HL-60/S4 (cell line): ENCODE data around the gene NID1.

Source experiments
- in situ Hi-C: fragments of 300-500 bp; cut with MboI; formaldehyde crosslinking; loops from 2 replicates; pipeline ENCODE4 v1.14.3; 2022; ENCODE audit warnings: low sequenced_read_pairs

The NID1 gene

DNA sequence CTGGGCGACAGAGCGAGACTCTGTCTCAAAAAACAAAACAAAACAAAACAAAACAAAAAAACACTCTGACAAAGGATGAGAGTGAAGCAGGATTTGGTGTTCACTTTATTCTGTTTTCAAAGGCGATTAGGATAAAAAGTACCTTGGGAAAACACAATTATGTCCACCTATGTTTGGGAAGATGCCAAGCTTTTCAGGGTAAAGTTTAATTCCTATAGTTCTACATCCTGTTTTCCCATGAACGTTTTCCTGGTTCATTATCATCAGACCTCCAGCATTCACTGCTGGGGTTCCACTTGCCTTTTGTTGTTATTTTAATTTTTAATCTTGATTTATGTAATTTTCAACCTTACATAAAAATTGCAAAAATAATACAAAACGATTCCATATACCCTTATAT, 4.9 kb upstream of the NID1 start:
- in situ Hi-C loops = no loop called here

DNA sequence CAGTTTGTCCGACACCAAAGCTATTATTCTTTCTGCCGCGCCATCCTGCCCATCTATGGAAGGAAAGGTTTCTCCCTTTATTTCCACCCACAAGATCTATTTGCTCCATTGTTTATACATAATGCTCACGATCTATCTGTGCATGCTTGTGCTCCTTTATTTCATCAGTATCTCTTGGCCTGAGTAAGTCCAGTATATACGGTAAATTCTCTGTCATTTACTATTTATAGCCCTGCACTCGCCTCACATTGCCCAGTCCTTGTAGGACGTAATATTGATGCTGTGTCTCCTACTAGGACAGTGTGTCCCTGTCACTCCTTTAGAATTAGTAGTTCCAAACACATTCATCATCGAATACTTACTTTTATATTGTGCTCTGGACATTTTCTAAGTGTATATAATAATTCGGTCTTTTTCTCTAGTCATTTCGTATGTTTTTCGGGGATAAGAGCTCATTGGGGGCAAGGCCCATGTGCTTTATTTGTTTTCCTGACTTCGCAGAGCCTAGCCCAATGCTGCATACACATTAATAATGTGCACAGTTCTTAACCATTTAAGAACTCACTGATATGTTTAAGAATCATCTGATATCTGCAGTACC, 3.1 kb upstream of the NID1 start:
- in situ Hi-C loops = no loop called here

DNA sequence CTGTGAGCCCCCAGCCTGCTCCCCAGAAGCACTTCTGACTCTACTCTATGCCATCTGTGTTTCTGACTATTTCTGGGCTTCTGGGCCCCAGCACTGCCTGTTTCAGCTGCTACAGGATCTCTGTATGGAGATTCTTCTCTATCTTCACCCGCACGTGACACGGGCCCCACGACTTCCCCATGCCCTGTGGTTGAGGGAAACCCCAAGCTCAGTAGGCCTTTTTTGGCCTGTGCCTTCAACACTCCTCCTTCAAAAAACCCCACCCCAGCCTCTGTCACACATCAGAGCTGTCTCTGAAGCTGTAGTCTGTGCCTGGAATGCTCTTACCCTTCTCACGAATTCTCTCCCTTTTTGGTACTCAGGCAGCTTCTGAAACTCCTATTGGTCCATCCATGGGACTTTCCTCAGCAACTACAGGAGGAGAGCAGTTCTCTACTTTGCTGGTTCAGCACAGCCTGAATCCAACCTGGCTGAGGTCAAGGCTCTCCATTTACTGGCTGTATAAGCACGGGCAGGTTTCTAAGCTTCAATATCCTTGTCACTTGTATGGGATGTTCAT, 2.0 kb upstream of the NID1 start:
- in situ Hi-C loops = no loop called here

DNA sequence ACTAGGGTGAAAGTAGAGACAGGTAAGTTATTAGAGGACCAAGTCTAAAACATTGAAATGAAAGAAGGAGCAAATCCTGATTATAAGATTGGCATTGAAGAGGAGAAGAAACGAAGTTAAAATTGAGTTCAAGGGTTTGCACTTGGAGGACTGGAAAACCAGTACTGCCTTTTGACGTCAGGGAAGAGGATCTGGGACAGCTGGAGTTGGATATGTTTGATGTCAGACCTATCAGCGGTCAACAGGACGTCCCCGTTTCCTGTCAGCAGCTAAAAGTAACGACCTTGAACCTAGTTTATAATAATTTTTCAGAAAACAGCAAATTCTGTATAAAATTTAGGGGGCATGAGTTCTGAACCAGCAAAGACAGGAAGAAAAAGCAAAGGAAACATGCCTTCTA, 1.2 kb upstream of the NID1 start:
- in situ Hi-C loops = no loop called here

DNA sequence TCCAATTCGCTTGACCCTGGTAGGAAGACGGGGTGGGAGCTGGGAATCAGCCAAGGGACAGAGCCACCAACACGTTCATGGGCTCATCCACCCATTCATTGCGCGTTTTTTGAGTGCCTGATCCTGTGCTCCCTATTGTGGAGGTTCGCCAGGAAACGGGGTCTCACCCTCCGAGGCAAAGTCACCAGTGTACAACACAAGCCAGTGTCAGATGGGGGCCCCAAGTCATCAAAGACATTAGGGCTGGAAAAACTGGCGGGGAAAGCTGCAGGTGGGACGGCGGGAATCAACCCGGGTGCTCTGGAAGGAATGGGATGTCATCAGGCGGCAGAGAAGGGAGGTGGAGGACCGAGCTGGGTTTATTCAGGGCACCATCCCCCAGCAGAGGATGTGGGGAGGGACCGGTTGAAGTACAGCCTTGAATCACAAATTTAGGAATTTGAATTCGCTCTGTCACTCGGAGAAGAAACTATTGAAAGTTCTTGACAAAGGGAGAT, 667 bp upstream of the NID1 start:
- in situ Hi-C loops = no loop called here

DNA sequence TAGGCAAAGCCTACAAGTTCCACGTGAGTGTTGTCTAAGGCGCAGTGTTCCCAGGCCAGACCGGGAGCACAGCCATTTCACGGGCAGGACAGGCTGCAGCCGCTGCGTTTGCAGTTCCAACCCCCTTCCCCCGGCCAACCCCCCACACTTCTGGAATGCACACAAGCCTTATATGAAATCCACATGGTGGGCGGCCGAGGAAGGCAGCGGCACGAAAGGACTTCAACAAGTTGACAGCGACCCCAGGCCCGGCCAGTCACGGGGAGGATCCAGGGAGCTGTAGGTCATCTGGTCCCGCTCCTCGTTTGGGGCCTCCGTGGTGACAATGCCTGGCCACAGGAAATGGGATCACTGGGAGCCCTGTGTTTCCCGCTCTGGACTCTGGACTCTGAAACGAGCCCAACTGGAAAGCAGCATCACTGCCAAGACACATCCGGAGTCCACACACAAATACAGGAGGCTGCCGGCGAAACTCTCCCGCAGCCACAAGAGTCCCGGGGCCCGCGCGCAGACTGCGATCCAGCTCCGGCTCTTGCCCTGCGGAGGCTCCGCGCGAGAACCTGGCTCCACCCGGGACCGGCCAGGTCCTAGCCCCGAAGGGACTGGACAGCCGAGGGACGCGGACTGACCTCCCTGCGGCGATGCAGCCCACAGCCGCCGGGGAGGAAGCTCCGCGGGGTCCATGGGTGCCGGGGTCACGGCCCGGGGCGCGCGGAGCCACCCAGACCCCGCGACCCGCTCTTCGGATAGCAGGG, 794 bp downstream of the NID1 start:
- in situ Hi-C loops = no loop called here

DNA sequence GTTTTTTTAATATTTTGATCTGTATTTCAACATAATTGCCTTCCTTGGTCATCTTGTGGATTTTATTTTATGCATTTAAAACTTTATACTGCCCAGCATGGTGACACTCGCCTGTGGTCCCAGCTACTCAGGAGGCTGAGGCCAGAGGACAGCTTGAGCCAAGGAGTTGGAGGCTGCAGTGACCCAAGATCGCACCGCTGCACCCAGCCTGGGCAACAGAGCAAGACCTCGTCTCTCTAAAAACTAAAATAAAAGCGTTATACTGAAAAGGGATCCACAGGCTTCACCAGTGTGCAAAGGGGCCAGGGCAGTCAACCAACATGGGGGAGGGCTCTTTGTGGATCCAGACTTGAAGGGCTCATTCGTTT, 1.4 kb downstream of the NID1 start:
- in situ Hi-C loops = no loop called here

DNA sequence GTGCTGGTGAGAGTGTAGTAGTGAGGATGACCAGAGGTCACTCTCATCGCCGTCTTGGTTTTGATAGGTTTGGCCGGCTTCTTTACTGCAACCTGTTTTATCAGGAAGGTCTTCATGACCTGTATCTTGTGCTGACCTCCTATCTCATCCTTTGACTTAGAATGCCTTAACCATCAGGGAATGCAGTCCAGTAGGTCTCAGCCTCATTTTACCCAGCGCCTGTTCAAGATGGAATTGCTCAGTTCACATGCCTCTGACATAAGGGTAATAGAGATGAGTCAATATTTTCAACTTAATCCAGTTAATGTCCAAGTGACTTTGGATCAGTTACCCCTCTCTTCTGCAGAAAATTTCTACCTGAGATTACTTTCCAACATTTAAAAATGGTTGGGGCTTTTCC, 4.6 kb downstream of the NID1 start:
- in situ Hi-C loops = no loop called here

DNA sequence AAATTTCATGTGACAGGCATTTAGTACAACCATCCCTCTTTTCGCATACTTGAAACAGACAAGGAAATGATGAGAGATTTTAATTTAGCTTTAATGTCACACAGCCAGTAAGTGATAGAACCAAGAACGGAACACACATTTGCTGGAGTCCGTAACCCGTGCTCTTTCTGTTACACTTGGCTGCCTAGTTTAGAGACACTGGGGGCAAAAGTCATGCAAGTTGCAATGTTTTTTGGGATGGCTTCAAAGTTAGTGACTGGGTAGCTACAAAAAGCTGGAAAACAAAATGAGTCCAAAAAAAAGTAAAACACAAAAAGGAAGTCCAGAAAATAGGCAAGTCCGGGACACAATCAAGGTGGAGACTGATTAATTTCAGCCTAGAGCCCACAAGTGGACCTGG, 5.9 kb downstream of the NID1 start:
- in situ Hi-C loops = no loop called here

DNA sequence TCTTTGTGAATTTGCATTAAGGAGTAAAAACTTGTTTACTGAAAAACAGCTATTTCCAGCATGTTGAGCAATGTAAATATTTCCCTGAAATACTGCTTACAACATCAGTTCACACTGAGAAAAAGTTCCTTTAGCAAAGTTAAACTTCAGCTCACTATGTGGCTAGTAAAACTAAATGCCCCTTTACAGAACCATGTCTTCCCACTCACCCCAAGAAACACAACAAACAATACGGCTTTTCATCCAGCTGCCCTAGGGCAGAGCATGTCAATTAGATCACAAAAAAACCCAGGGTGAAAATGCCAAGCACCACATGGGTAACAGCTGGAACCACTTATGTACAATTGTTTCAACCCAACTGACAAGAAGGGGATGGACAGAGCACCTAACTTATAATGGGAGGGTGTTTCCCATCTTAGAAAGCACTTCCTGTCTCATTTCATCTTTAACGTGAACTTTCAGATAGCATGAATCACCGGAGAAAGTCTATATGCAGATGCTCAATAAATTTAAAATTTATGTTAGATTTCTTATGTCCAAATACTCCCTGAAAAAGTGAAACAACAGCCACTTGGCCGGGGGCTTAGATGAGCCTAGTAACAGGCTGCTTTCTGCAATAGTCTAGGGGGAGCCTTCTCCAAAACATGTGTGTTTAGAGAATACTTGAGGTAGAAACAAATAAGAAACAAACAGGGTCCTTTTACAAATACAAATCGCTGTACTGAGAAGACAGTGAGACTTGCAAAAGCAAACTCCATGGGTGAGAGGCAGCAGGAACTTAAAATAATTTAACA, 6.6 kb downstream of the NID1 start:
- in situ Hi-C loops = no loop called here

DNA sequence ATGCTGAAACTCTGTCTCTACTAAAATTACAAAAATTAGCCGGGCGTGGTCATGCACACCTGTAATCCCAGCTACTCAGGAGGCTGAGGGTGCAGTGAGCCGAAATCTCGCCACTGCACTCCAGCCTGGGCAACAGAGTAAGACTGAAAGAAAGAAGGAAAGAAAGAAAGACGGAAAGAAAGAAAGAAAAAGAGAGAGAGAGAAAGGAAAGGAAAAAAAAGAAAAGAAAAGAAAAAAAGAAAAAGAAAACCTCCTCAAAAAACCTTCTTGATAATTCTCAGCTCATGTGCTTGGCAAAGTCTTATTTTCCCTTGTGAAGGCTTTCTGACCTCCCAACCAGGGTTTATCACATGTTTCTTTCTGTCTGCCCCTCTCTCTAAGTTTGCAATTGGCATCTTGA, 7.3 kb downstream of the NID1 start:
- in situ Hi-C loops = no loop called here

DNA sequence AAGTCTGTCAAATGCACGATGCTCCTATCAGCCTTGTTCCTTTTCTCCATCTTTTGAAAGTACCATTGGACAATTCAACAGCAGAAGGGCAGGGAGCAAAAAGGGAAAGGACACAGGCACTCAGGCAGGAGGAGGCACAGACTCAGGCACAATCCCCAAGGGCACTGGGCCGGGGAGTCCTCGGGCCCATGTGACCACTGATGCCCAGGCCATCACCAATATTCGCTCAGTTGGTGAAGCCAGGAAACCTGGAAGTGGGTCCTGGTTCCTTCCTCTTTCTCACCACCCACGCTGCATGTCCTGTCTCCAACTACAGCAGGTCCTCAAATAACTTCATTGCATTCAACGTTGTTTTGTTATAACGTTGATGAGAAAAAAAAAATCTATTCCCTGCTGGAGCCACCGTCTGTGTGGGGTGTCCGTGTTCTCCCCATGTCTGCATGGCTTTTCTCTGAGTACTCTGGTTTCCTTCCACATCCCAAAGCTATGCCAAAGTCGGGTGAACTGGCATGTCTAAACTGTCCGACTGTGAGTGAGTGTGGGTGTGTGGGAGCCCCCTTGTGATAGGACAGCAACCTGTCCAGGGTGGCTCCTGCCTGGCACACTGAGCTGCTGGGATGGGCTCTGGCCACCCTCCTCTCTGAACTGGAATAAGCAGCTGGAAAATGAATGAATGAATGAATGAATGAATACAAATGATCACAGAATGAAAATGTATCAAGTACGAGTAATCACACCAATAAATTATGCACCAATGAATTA, 12.5 kb downstream of the NID1 start:
- in situ Hi-C loops = no loop called here

DNA sequence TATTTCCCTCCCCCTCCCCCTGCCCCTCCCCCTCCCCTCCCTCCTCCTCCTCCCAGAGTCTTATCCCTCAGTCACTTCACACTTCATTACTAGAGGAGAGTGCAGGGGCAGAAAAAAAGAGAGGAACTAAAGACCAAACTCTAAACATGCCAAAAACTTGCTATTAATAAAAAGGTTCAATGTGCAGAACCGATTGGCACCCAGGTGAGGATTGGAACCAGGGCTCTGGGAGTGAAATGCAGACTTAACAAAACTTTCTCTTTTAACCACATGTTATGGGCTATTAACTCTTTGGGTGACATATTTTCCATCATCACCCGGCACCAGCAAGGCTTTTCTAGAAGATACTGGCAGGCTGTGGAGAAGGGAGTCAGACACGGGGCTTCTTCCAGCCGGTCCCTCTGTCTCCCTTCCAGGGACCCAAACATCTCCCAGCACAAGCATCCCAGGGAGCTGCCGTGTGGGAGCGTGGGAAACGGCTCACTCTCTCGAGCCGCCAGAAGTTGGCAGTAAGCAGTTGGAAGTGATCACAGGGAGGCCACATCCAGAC, 13.6 kb downstream of the NID1 start:
- in situ Hi-C loops = no loop called here

DNA sequence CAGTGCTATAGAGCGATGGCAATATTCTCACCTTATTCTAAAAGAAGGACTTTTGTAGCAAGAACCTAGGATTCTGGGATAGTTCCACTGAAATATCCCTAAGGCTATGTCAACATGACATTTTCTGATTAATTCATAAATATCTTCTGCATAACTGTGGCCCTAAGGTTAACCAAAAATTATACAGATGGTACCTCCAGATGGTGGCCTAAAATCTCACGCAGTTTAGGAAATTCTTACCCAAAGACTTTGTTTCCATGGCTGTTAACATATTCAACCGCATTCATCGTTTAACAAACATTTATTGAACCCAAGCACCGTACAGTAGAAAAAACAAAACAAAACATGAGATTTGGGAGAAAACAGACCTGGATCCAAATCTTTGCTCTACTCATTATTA, 19.1 kb downstream of the NID1 start:
- in situ Hi-C loops = no loop called here

DNA sequence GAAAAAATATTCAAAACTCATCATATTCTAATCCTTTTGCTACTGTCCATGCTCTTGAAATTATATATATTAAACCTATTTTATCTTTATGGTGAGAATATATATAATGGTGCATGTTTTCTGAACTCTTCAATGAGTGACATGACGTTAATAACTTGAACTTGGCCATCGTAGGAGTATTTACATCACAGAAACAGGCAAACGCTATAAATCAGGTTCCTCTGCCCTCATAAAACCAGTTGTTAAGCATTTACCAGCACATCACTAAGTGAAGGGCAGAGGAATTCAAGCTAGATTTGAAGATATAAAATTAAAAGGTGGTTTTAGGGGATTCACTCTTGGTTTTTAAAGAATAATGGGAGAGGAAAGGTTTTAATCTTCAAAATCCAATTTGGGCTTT, 20.5 kb downstream of the NID1 start:
- in situ Hi-C loops = no loop called here

DNA sequence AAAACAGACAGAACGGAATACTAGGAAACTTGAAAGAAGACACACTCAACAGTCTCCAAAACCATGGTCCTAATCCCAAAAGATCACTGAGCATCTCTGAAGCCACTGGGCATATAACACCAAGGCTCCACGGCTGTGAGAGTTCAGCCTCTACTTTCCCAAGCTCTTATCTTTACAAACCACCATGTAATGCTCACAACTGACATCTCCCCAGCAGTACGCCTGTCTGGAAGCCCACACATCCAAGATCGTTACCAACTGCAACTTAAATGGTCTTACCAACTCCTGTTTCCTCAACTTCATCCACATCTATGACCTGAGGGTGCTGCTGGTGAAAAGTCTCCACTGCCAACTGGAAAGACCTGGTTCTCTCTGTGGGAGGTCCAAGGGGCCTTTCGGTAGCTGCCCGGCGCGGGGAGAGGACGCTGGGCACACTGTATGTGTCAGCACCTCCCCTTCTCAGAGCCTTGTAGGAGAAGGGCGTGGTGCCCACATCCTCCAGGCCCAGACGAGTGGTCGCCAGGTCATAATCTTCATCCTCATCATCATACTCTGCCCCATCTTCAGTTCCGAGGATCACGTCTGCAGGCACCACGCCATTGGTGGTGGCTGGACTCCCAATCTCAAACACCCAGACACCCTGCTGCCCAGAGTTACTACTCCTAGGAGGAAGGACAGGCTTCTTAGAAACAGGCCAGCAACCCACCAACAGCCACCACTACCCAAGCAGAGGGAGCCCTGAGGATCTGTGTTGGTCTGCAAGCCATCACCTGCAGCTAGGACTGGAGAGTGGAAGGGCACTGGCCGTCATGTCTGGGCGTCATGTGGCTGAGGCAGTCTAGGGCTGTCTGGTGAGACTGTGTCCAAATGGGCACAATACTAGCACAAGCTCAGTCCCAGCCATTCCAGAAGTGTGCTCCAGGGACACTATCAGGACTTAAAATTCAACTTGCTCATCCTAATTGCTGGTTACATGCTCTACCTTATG, 23.0 kb downstream of the NID1 start:
- in situ Hi-C loops = no loop called here

DNA sequence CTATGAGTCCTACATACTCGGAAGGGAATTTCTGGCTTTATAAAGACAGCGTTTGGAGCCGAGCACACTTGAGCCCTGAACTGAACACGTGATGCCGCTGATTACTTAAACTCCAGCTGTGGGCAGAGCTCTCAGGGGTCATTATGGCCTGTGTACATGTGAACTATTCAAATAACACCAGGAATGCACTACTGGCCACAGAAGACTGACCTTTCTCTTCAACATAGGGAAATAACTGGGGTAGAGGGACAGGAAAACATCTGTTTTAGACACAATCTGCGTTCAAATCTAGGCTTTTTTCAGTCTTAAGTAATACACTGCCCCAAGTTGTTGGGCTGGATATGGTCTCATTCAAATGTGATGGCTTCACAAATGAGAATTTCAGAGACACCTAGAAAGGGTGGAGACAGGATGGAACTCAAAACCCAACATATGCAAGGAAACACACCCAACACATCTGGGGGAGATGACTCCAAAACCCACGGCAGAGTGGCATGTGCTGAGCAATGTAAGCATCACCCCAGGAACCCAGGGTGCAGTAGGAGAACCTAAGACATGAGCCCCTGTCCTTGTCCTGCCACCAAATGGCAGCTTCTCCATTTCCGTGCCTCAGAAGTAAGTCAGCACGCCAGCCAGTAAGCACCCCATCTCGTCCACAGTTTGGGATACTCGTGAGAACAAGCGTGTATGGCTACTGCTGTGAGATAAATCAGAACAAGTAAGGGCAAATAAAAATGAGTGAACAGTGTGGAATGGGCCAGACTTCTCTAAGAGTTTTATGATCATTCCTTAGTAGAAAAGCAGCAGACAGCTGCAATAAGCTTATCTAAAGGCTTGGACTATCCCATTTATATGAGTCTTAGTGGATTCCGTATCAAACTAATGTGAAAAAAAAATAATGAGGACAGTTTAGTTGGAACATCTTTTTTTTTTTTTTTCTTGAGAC, 24.9 kb downstream of the NID1 start:
- in situ Hi-C loops = no loop called here

DNA sequence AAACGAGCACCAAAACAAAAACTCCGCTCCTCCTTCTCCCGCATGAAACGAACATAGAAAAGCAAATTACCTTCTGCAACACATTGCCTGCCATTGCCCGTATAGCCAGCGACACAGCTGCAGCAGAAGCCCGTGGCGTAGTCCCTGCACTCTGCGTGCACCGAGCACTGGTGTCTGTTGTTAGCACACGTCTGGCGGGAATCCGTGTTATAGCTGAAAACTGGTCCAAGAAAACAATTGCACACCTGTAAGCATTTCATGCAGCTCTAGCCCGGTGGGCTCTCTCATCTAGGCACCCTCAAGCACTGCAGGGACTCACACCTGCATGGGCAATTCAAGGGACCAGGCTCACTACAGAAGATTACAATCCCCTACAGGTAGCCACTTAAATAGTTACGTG, 26.9 kb downstream of the NID1 start:
- in situ Hi-C loops = no loop called here
